OCI-LY1 (cell line): ENCODE measurements around the gene C1orf52.

ENCODE experiments used
- H2AFZ ChIP-seq: fragments of 200-600 bp; sonication (generic), shearing (Covaris generic); 2 replicates; pipeline ENCODE4 v1.6.0; 2014; ENCODE audit warnings: antibody characterized with exemption, mild to moderate bottlenecking, low read length
- H3F3A ChIP-seq: fragments of 200-600 bp; sonication (generic), shearing (Covaris generic); 2 replicates; pipeline ENCODE4 v1.6.0; 2014; ENCODE audit warnings: mild to moderate bottlenecking, antibody characterized with exemption, low read length, moderate library complexity; ENCODE audit not compliant: insufficient read depth
- H3K27ac ChIP-seq: fragments of 200-600 bp; sonication (generic); 2 replicates; pipeline ENCODE4 v1.5.1; 2014; ENCODE audit warnings: low read length, mixed run types, mild to moderate bottlenecking, low read depth; ENCODE audit not compliant: poor library complexity, severe bottlenecking
- H3K27me3 ChIP-seq: fragments of 200-600 bp; sonication (generic); 2 replicates; pipeline ENCODE4 v1.6.0; 2014; ENCODE audit warnings: antibody characterized with exemption, mild to moderate bottlenecking, low read length, moderate library complexity; ENCODE audit not compliant: insufficient read depth
- H3K36me3 ChIP-seq: fragments of 200-600 bp; sonication (generic); 2 replicates; pipeline ENCODE4 v1.6.1; 2014; ENCODE audit warnings: mild to moderate bottlenecking, antibody characterized with exemption, low read length, moderate library complexity, mixed read lengths; ENCODE audit not compliant: insufficient read depth
- H3K4me1 ChIP-seq: fragments of 200-600 bp; sonication (generic); 2 replicates; pipeline ENCODE4 v1.5.1; 2014; ENCODE audit warnings: mild to moderate bottlenecking, low read length, moderate library complexity; ENCODE audit not compliant: insufficient read depth, severe bottlenecking
- H3K4me2 ChIP-seq: fragments of 200-600 bp; sonication (generic), shearing (Covaris generic); 2 replicates; pipeline ENCODE4 v1.6.1; 2014; ENCODE audit warnings: low read length
- H3K4me3 ChIP-seq: fragments of 200-600 bp; sonication (generic); 2 replicates; pipeline ENCODE4 v1.5.1; 2014; ENCODE audit warnings: low read length, low read depth, mild to moderate bottlenecking, mixed read lengths; ENCODE audit not compliant: poor library complexity, severe bottlenecking
- H3K79me2 ChIP-seq: fragments of 200-600 bp; shearing (Covaris generic); 2 replicates; pipeline ENCODE4 v1.6.1; 2016; ENCODE audit warnings: mixed run types, low read length, mixed read lengths; ENCODE audit not compliant: insufficient read depth
- H3K9ac ChIP-seq: fragments of 200-600 bp; sonication (generic), shearing (Covaris generic); 2 replicates; pipeline ENCODE4 v1.6.1; 2014; ENCODE audit warnings: mild to moderate bottlenecking, low read length, mixed read lengths
- H3K9me2 ChIP-seq: fragments of 200-600 bp; sonication (generic), shearing (Covaris generic); 2 replicates; pipeline ENCODE4 v1.6.1; 2014; ENCODE audit warnings: low read depth, mild to moderate bottlenecking, low read length, mixed read lengths
- H3K9me3 ChIP-seq: fragments of 200-600 bp; shearing (Covaris generic); 2 replicates; pipeline ENCODE4 v1.6.1; 2014; ENCODE audit warnings: low read length, mixed read lengths
- H4K20me1 ChIP-seq: fragments of 200-600 bp; sonication (generic), shearing (Covaris generic); 2 replicates; pipeline ENCODE4 v1.6.0; 2016; ENCODE audit warnings: mild to moderate bottlenecking, low read length; ENCODE audit not compliant: insufficient read depth
- EZH2 ChIP-seq: fragments of 200-600 bp; sonication (generic), shearing (Covaris generic); IDR thresholded peaks from 2 replicates; pipeline ENCODE4 v1.8.0; 2017; ENCODE audit warnings: borderline replicate concordance, mixed run types, mild to moderate bottlenecking, antibody characterized with exemption, low read length, moderate library complexity, mixed read lengths
- TF ChIP-seq, protein P1 (sequence below): fragments of 200-600 bp; sonication (generic), shearing (Covaris generic); IDR thresholded peaks from 2 replicates; pipeline ENCODE4 v1.5.1; 2017; ENCODE audit warnings: mild to moderate bottlenecking, antibody characterized with exemption, low read length, moderate library complexity, mixed read lengths

The C1orf52 gene

DNA sequence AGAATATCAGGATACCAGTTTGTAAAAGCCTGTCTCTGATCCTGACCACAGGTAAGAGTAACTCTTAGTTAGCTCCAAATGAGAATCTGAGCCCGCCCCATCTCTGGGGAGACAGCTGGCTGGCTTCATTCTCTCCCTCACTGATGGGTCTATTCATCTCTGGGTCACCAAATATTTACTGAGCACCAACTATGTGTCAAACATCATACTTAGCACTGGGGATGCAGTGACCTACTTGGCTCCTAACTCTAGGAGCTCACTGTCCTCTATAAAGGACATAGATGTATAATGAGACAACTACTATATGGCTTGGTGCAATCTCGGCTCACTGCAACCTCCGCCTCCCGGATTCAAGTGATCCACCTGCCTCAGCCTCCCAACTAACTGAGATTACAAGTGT, 46.8 kb upstream of the C1orf52 start:
- H3K9me2 ChIP-seq = no peaks in the 10 kb centered on the region
- TF ChIP-seq, protein P1, sequence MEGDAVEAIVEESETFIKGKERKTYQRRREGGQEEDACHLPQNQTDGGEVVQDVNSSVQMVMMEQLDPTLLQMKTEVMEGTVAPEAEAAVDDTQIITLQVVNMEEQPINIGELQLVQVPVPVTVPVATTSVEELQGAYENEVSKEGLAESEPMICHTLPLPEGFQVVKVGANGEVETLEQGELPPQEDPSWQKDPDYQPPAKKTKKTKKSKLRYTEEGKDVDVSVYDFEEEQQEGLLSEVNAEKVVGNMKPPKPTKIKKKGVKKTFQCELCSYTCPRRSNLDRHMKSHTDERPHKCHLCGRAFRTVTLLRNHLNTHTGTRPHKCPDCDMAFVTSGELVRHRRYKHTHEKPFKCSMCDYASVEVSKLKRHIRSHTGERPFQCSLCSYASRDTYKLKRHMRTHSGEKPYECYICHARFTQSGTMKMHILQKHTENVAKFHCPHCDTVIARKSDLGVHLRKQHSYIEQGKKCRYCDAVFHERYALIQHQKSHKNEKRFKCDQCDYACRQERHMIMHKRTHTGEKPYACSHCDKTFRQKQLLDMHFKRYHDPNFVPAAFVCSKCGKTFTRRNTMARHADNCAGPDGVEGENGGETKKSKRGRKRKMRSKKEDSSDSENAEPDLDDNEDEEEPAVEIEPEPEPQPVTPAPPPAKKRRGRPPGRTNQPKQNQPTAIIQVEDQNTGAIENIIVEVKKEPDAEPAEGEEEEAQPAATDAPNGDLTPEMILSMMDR = no peak
- TF ChIP-seq EZH2 = no peak
- H3K9me3 ChIP-seq = no peaks in the 10 kb centered on the region
- H3K4me3 ChIP-seq = no peak overlapping the region
- H3K36me3 ChIP-seq = no peaks in the 10 kb centered on the region
- no peak overlapping the region for H3K9ac ChIP-seq
- H2AFZ ChIP-seq = no peak overlapping the region
- no peaks in the 10 kb centered on the region for H3F3A ChIP-seq
- H3K27ac ChIP-seq = no peak overlapping the region
- no peaks in the 10 kb centered on the region for H3K79me2 ChIP-seq
- peaks cover 7% of the 10 kb centered on the region for H3K4me1 ChIP-seq
- no peak overlapping the region for H3K4me2 ChIP-seq
- H4K20me1 ChIP-seq = no peaks in the 10 kb centered on the region
- no peaks in the 10 kb centered on the region for H3K27me3 ChIP-seq

DNA sequence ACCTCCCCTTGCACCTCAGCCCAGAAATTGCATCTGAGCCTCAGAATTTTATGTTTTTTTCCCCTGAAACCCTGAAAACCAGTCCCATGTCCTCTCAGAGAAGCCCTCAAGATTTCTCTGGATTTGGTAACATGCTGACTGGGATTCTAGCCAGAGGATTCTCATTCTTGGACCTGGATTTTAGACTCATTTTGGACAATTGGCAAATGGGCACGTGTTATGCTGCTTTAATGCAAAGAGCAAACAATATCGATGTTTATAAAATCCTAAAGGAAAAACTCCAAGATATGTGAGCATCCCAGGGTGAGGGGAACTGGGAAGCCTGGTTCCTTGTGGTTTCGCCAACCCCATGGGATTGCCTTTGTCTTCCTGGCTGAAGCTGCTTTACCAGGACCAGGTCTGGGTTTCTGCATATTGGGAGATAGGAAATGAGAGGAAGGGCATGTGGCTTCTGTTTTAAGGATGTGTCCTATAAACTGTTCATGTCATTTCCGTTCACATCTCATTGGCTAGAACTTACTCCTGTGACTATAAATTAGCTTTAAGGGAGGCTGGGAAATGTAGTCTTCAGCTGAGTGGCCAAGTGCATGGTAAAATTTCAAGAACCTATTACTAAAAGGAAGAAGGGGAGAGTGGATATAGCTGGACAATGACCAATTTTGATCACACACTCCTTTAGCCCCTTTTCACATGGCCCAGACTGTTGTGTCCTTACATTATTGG, 44.1 kb upstream of the C1orf52 start:
- peaks cover 5% of the 10 kb centered on the region for H3K4me1 ChIP-seq
- no peaks in the 10 kb centered on the region for H3K79me2 ChIP-seq
- no peaks in the 10 kb centered on the region for H3F3A ChIP-seq
- TF ChIP-seq EZH2 = no peak
- TF ChIP-seq, protein P1 = no peak
- H3K9me2 ChIP-seq = no peaks in the 10 kb centered on the region
- H3K27ac ChIP-seq = no peak overlapping the region
- no peaks in the 10 kb centered on the region for H4K20me1 ChIP-seq
- no peak overlapping the region for H3K9ac ChIP-seq
- no peaks in the 10 kb centered on the region for H3K9me3 ChIP-seq
- no peaks in the 10 kb centered on the region for H3K27me3 ChIP-seq
- no peak overlapping the region for H2AFZ ChIP-seq
- H3K36me3 ChIP-seq = no peaks in the 10 kb centered on the region
- H3K4me3 ChIP-seq = no peak overlapping the region
- no peak overlapping the region for H3K4me2 ChIP-seq

DNA sequence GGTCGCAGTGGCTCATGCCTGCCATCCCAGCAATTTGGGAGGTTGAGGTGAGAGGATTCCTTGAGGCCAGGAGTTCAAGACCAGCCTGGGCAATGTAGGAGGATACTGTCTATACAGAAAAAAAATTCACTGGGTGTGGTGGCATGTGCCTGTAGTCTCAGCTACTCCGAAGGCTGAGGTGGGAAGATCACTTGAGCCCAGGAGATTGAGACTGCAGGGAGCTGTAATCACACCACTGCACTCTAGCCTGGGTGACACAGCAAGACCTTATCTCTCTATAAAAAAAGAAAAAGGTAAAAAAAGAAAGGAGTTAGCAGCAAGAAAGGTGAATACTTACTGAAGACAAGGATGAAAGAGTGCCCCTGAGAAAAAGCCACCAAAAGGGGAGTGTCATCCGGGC, 40.7 kb upstream of the C1orf52 start:
- Histone ChIP-seq H3K4me3 (no peak overlapping the region), H3K36me3 (no peaks in the 10 kb centered on the region), H3K79me2 (no peaks in the 10 kb centered on the region), H3K27ac (no peak overlapping the region), H3K4me1 (no peaks in the 10 kb centered on the region), H3K4me2 (no peak overlapping the region), H4K20me1 (no peaks in the 10 kb centered on the region), H3K9me2 (no peaks in the 10 kb centered on the region), H3K27me3 (no peaks in the 10 kb centered on the region), H3K9ac (no peak overlapping the region), H3K9me3 (no peaks in the 10 kb centered on the region), H2AFZ (no peak overlapping the region), H3F3A (no peaks in the 10 kb centered on the region)
- TF ChIP-seq, protein P1 = no peak
- TF ChIP-seq EZH2 = no peak
